Testis (tissue), 3 donors: ENCODE data around the gene ITPKB. TPM values are rescaled to one million over a fixed set of nuclear protein-coding genes. Genes with fewer than 3 reads are reported as not detected.

ENCODE experiments used
- DNase-seq: peaks from one replicate; pipeline ENCODE4 v3.0.0-alpha.2; 2019
- H3K27ac ChIP-seq, 2 donors: fragments of 200-600 bp; sonication (generic); one replicate each; pipeline ENCODE4 v1.5.1; 2019
- H3K27me3 ChIP-seq: fragments of 200-600 bp; sonication (generic); one replicate; pipeline ENCODE4 v1.5.1; 2019
- H3K36me3 ChIP-seq: fragments of 200-600 bp; sonication (generic); one replicate; pipeline ENCODE4 v1.5.1; 2017; ENCODE audit warnings: low read depth; ENCODE audit errors: missing control alignments
- H3K4me1 ChIP-seq: fragments of 200-600 bp; sonication (generic); one replicate; pipeline ENCODE4 v1.5.1; 2019
- H3K4me3 ChIP-seq, 2 donors: fragments of 200-600 bp; sonication (generic); one replicate each; pipeline ENCODE4 v1.5.1; 2017 to 2019
- H3K9me3 ChIP-seq: fragments of 200-600 bp; sonication (generic); one replicate; pipeline ENCODE4 v1.5.1; 2017
- CTCF ChIP-seq, 3 experiments: fragments of 450-650 bp in 2 of 3; fragments of 200-600 bp in 1 of 3; sonication (generic) in 1 of 3; IDR thresholded peaks; one replicate each; pipeline ENCODE4 v1.5.1; 2016 to 2019; ENCODE audit warnings: antibody characterized with exemption in 3 of 3, mild to moderate bottlenecking in 2 of 3, moderate library complexity in 1 of 3
- POLR2A ChIP-seq: fragments of 450-650 bp; IDR thresholded peaks from one replicate; pipeline ENCODE4 v1.6.1; 2017; ENCODE audit warnings: antibody characterized with exemption, mild to moderate bottlenecking, moderate library complexity
- WGBS, 2 donors: methylation state at CpG; one replicate each; pipeline ENCODE4 v1.1.5; 2018; 5-methylcytosine and 5-hydroxymethylcytosine counted together
- intact Hi-C: fragments of 100-400 bp; cut with DNase I; formaldehyde crosslinking; loops from one replicate; pipeline ENCODE4 v1.15.1; 2023; ENCODE audit warnings: low total_unique reads
- polyA plus RNA-seq: library from polyadenylated mRNA; stranded (reverse); fragments of 350-450 nt; fragmentation: Illumina TruSeq; extraction: RNeasy Lipid Tissue Mini Kit (QIAGEN cat#74804); gene quantifications from one replicate; pipeline ENCODE4 v1.2.3, GENCODE V29; 2014; ENCODE audit warnings: low read depth, low replicate concordance; ENCODE audit not compliant: insufficient read depth
- total RNA-seq, 2 donors: library from RNA; depleted of rRNA; stranded (reverse); fragments of >200 nt; gene quantifications; one replicate each; pipeline ENCODE4 v1.2.3, GENCODE V29; 2016

Gene ITPKB
- total and polyA plus RNA-seq, 3 donors from 2014 or later: 11.4 to 18.0 (median 13.5) TPM

- DNase-seq: no peak
- H3K36me3 ChIP-seq: no peaks in the 10 kb centered on the region
- no peak overlapping the region for H3K4me3 ChIP-seq
- intact Hi-C loops: no loop called here
- TF ChIP-seq POLR2A: no peak
- TF ChIP-seq CTCF (IDR thresholded peaks at IDR 0.05): no peak
- WGBS, 2 donors: 82 to 89% methylated on average over 3 of the region's 3 CpGs
- no peaks in the 10 kb centered on the region for H3K4me1 ChIP-seq
- no peaks in the 10 kb centered on the region for H3K27me3 ChIP-seq
- H3K9me3 ChIP-seq: no peaks in the 10 kb centered on the region
- H3K27ac ChIP-seq: no peak overlapping the region
These were observed 27.5 kb upstream of the ITPKB start for GRCh38 chr1:226766565-226766964.

- Histone ChIP-seq H3K4me1 (no peaks in the 10 kb centered on the region), H3K36me3 (no peaks in the 10 kb centered on the region), H3K9me3 (no peaks in the 10 kb centered on the region), H3K27ac (no peak overlapping the region), H3K27me3 (no peaks in the 10 kb centered on the region), H3K4me3 (no peak overlapping the region)
- intact Hi-C loops: no loop called here
- DNase-seq: no peak
- TF ChIP-seq POLR2A (no peak), CTCF (IDR thresholded peaks at IDR 0.05) (no peak)
- WGBS, 2 donors: 95 to 98% methylated on average over 2 of the region's 2 CpGs
These were observed 25.5 kb upstream of the ITPKB start for GRCh38 chr1:226764533-226764932.

GRCh38 chr1:226763905-226764264 is 24.8 kb upstream of the ITPKB start:
- H3K4me1 ChIP-seq: no peaks in the 10 kb centered on the region
- intact Hi-C loops: no loop called here
- H3K9me3 ChIP-seq: no peaks in the 10 kb centered on the region
- TF ChIP-seq POLR2A (no peak), CTCF (IDR thresholded peaks at IDR 0.05) (no peak)
- no peak overlapping the region for H3K4me3 ChIP-seq
- H3K27me3 ChIP-seq: no peaks in the 10 kb centered on the region
- H3K27ac ChIP-seq: no peak overlapping the region
- WGBS, 2 donors: 54 to 72% methylated on average over 4 of the region's 4 CpGs
- no peaks in the 10 kb centered on the region for H3K36me3 ChIP-seq
- DNase-seq: no peak

- H3K4me3 ChIP-seq: no peak overlapping the region
- no peaks in the 10 kb centered on the region for H3K4me1 ChIP-seq
- H3K36me3 ChIP-seq: no peaks in the 10 kb centered on the region
- WGBS, 2 donors: 83% methylated on average over 7 of the region's 7 CpGs
- intact Hi-C loops: no loop called here
- H3K9me3 ChIP-seq: no peaks in the 10 kb centered on the region
- H3K27ac ChIP-seq: no peak overlapping the region
- DNase-seq: no peak
- no peaks in the 10 kb centered on the region for H3K27me3 ChIP-seq
- no peak for TF ChIP-seq CTCF (IDR thresholded peaks at IDR 0.05)
- no peak for TF ChIP-seq POLR2A
These were observed 24.2 kb upstream of the ITPKB start for GRCh38 chr1:226762988-226763904.

GRCh38 chr1:226762055-226762454 is 23.0 kb upstream of the ITPKB start:
- intact Hi-C loops: no loop called here
- H3K36me3 ChIP-seq: no peaks in the 10 kb centered on the region
- TF ChIP-seq POLR2A (no peak), CTCF (IDR thresholded peaks at IDR 0.05) (no peak)
- H3K4me1 ChIP-seq: no peaks in the 10 kb centered on the region
- DNase-seq: no peak
- no peak overlapping the region for H3K4me3 ChIP-seq
- H3K9me3 ChIP-seq: no peaks in the 10 kb centered on the region
- no peaks in the 10 kb centered on the region for H3K27me3 ChIP-seq
- WGBS, 2 donors: 81 to 92% methylated on average over 4 of the region's 4 CpGs
- no peak overlapping the region for H3K27ac ChIP-seq
